ENCODE data around the gene AIF1L.

DNA sequence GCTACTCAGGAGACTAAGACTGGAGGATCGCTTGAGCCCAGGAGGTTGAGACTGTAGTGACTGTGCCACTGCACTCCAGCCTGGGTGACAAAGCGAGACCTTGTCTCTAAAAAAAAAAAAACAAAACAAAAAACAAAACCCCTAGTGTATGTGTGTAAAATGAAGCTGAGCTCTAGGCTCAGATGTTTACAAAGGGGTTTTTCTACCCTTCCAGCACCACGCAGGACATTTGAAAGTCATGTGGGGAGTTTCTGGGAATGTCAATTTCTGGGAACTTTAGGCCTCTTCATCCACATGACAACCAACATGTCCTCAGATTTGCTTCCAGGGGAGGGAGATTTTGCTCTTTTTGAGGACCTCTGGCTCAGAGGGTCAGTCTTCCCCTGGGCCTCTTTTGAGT lies 42.4 kb upstream of the AIF1L start:
- TF ChIP-seq, protein P1, sequence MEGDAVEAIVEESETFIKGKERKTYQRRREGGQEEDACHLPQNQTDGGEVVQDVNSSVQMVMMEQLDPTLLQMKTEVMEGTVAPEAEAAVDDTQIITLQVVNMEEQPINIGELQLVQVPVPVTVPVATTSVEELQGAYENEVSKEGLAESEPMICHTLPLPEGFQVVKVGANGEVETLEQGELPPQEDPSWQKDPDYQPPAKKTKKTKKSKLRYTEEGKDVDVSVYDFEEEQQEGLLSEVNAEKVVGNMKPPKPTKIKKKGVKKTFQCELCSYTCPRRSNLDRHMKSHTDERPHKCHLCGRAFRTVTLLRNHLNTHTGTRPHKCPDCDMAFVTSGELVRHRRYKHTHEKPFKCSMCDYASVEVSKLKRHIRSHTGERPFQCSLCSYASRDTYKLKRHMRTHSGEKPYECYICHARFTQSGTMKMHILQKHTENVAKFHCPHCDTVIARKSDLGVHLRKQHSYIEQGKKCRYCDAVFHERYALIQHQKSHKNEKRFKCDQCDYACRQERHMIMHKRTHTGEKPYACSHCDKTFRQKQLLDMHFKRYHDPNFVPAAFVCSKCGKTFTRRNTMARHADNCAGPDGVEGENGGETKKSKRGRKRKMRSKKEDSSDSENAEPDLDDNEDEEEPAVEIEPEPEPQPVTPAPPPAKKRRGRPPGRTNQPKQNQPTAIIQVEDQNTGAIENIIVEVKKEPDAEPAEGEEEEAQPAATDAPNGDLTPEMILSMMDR (IDR thresholded peaks at IDR 0.05; ENCODE audit: low read depth, low read length, missing input control): no peak
- TF ChIP-seq, protein P2, sequence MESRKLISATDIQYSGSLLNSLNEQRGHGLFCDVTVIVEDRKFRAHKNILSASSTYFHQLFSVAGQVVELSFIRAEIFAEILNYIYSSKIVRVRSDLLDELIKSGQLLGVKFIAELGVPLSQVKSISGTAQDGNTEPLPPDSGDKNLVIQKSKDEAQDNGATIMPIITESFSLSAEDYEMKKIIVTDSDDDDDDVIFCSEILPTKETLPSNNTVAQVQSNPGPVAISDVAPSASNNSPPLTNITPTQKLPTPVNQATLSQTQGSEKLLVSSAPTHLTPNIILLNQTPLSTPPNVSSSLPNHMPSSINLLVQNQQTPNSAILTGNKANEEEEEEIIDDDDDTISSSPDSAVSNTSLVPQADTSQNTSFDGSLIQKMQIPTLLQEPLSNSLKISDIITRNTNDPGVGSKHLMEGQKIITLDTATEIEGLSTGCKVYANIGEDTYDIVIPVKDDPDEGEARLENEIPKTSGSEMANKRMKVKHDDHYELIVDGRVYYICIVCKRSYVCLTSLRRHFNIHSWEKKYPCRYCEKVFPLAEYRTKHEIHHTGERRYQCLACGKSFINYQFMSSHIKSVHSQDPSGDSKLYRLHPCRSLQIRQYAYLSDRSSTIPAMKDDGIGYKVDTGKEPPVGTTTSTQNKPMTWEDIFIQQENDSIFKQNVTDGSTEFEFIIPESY (IDR thresholded peaks at IDR 0.05): no peak
